GM19328 (cell line): ENCODE results near the gene C10orf90.

ENCODE experiments used
- ATAC-seq: cut with Tn5 transposase; IDR thresholded peaks from one replicate; pipeline ENCODE4 v1.9.1; 2021; ENCODE audit warnings: mild to moderate bottlenecking, moderate library complexity; ENCODE audit not compliant: unreplicated experiment

The C10orf90 gene

DNA sequence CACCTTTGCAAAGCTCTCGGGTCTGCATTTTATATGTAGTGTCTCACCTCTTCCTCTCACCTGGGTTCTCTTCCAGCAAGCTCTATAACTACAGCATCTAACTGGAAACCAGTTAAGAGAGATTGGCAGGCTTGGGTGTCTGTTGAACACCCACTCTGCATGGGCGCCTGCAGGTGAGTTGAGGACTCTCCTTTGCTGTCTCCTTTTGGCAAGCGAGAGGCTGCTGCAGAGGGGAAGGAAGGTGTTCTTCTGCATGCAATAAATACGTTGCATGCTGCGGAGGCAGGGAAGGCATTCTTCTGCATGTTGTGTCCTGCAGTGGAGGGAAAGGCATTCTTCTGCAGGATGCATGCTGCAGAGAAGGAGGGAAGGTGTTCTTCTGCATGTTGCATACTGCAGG, 200.8 kb downstream of the C10orf90 start:
- no peak for ATAC-seq

DNA sequence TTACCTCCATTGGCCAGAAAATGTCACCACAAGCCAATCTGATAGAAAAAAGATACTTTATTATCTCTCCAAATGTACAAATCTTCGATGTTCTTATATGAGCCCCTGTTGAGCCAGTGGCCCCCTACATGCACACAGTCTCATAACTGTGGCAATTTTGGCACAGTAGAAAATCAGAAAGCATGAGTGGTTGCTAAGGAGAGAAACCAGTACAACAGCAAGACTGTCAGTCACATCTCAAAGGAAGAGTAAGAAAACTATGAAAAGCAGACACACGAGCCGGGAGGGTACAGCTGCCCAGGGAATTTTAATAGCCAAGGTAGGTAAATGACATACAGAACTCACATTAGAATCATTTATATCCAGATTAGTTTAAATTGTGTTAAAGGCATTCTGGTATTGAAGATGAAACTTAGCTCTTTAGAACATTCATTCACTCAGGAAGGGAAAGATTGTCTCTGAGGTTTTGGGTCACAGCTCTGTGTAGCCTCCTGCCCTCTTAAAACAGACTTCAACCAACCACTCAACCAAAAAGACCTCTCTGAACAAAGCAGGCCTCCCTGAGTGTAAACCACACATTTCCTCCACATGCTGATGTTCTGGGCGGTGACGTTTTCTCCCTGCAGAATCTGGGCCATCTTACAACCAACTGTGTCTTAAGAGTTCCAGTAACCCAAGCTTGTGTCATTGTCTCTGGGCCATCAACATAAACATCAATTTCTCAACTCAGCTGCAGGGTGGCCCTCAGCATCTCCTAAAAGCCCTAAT, 201.4 kb downstream of the C10orf90 start:
- no peak for ATAC-seq

DNA sequence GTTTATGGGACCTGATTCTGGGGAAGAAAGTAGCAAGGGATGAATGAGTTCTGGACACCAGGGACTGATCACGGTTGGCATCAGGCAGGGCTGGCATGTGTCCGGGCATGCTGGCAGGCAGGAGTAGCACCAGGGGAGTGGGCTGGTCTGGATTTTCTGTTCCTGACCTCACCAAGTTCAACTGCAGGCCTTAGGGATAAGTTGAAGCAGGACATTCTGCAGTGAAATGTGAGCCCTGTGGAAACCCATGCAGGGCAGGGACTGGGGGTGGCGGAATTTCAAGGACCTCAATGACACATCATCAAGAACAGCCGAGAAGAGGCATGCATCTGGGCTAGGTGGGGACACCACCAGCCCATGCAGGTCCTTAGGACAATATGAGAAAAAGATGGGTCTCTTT, 202.0 kb downstream of the C10orf90 start:
- no peak for ATAC-seq

DNA sequence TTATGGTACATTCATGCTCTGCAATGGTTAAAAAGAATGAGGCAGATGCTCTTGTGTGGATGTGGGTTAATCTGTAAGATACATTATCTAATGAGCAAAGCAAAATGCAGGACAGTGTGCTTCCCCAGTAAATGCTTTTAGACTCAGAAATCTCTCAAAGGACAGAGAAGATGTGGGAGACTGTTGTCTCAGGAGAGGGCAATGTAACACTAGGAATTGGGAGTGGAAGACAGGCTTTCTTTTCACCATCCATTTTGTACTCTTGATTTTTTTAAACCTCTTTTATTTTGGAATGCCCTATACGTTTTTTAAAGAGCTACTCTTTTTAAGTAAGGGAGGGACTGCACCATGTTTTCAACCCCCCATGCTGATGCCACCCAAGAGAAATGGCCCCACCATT, 204.7 kb downstream of the C10orf90 start:
- no peak for ATAC-seq

DNA sequence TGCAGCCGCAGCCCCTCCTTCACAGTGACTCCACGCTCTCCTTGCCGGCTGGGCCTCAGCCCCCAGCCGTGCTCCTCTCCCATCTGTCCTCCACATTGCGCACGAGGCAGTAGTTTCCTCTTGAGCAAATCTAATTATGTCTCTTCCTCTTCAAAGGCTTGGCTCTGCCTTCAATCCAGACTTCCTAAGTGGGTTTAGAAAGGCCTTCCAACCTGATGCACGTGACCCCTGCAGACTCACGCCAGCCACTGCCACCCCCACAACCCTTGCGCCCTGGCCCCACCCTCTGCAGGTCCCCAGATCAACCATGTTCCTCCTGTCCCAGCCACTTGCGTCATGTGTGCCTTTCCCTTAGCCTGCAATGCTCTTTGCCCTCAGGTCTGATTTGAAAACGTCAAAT, 207.2 kb downstream of the C10orf90 start:
- ATAC-seq, result no peak

DNA sequence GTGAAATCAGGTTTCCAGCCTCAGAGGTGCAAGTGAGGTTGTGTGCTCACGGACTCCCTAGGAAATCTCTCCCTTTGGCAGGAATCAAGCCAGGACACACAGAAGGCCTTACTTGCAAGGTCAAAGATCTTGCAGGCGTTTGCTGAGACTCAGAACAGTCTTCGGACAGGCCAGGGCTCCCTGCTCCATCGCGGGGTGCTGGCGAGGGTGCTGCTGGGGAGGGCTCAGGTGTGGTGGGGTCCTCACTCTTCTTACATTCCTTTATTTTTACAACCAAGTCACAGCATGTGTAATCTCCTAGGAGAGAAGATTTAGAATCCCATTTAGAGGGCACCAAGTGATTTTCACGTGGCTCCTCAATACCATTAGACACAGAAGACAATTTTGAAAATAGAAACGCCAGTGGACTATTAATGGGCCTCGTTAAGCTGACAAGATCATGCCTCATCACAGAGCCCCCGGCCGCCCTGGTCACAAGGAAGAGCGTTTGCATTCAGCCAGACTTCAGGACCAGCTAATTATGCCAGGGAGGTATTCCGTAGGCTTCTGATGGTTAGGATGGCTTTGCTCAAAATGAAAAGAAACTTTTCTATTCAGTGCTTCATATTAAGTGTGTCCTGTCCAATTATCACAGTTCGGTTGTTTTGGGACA, 209.1 kb downstream of the C10orf90 start:
- ATAC-seq, result no peak

DNA sequence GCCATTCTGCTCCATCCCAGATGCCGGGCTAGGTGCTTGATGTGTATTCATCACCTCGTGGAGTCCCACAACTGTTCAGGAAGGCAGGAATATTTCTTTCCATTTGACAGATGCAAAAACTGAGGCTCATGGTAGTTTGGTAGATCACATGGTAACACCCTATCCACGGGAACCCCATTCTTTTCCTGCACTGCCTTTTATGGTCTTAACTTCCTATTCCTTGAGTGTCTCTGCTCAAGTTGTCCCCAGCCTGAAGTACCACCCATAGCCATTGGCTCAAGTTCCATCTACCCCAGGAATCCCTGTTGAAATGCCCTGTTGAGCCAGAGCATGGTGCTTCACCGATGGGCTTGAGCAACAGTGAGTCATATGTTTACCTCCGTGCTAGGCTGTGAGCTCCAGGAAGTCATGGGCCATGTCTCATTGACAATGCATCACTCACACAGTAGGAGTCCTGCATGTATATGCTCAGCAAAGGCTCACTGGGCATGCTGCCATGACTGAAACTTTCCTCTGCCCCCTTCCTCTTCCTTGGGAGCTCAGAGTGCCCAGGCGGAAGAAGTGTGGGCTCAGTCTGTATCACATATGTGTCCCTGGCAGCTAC, 210.5 kb downstream of the C10orf90 start:
- no peak for ATAC-seq

DNA sequence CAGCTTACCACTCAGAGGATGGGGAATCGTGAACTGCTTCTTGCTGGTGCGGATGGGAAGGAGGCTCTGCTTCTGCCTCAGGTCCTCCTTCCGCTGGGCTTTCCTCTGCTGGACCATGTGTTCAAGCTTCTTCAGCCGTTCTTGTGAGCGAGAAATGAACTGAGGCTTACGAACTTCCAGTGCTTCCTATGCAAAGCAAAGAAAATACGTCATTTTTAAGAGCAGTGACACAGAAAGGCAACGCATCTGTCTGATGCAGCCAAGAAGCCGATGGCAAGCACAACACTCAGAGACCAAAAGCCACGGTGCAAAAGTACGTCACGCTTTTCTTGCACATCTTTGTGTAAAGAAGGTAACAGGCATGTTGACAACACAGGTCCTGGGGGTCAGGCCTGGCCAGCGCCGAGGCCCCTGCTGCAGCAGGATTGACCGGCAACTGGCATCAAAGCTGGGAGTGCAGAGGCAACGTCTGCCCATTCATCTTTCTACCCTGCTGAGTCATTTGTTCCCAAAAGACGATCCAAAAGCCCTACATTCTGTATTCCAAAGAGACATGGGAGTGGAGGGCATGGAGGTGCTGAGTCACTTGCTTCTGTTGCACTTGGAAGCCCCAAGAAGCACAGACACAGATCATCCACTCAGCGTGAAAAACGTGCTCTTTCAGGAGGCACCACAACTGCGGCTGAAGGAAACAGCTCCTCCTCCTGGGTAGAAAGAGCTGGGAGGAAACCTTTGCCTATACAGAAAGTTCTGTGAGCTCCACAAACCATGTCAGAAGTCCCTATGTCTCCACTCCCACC, 211.3 kb downstream of the C10orf90 start:
- ATAC-seq, result no peak

DNA sequence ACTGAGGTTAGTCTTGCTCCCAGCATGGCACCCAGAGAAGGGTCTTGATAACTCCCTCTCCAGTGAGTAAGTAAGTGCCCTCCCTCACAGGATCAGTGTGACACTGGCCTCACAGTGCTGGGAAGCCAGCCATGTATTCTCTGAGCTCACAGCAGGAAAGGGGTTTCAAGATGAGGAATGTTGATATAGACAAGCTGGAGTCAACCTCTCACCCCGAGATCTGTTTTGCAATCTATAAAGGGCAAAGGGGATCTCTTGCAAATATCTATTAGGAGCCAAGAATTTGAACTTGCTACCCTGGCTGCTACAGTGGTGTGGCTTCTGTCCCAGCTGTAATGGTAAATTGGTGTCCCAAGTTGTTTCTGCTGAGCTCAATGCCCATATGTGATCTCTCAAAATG, 212.0 kb downstream of the C10orf90 start:
- no peak for ATAC-seq

DNA sequence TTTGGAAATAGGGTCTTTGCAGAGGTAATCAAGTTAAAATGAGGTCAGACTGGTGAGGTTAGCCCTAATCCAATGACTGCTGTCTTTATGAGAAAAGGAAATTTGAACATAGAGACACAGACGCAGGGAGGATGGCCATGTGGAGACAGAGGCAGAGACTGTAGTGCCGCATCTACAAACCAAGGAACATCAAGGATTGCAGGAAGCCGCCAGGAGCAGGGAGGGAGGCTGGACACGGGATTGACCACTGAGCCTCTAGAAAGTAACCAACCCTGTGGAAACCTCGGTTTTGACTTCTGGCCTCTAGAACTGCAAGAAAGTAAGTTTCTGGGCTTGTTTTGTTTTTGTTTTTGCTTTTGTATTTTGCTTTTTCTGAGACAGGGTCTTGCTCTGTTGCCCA, 213.9 kb downstream of the C10orf90 start:
- ATAC-seq, result no peak

DNA sequence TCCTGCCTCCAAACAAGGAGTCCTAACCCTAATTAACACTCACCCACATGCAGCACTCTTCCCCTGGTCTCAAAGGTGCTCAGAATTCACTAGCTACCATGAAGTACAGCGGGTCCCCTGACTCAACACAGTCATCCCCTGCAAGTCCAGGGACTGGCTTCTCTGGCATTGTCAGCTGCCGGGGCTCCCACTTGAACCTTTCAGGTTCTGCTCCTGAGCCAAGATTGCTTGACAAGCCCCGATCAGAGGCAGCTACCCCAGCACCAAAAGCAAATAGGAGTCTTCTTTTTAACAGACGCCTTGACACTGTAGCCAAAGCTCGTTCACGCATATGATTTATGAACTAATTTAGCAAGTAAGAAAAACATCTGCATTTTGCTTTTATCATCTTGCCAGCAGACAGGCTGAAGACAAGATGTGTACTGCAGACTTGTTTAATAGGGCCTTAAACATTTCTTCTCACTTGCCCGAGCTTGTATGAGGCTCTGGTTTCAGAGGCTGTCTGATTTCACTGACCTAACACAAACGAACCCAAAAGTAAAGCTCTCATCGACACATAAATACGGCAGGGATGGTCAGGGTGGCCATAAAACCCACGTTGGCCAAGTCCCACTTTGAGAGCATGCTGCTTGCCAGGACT, 214.6 kb downstream of the C10orf90 start:
- no peak for ATAC-seq

DNA sequence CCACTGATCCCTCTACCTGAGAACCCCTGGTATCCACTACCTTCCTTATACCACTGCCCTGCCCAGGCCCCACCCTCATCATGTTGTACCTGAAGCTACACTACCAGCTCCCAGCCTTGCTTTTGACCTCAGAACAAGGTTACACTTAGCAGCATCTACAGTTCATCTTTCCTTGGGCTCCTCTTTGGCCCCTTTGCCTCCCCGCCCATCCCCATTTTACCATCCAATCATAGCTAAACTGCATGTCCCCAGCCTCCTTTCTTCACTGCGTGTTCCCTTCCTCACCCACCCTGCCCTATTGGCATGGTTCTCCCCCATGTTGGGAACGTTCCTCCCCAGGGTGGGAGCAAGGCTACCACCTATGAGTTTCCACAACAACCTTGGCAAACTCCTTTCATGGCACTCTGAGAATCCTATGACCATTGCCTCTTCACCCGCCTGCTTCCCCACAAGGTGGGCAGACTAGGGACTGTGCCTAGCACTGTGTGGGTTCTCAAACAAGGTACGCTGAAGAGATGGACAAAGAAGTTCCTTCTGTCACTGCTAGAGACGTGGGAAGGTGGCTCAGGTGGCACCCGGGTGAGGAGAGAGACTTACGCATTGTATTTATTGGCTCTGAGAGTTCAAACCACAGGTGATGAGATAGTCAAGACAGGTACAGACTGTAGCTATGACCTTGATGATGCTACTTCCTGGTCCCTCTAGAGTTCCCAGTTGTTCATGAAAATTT, 215.3 kb downstream of the C10orf90 start:
- no peak for ATAC-seq

DNA sequence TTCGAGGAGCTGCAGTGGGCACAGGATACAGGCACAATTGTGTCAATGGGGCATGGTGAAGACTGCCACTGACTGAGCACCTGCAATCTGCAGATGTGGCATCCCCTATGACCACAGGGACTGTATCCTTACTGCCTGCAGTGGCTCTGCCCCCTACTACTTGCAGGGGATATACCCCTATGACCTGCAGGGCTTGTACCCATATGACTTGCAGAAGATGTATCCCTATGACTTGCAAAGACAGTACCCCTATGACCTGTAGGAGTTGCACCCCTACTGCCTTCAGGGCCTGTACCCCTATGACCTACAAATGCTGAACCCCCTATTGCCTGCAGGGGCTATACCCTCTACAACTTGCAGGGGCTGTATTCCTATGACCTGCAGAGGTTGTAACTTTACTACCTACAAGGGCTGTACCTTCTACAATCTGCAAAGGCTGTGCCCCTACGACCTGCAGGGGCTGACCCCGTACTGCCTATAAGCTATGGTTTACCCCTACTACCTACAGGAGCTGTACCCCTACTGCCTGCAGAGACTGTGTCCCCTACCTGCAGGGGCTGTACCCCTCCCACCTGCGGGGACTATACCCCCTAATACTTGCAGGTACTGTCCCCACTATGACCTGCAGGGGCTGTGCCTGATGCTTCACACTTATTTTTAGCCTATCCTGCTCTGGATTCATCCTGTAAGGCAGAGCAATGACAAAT, 216.3 kb downstream of the C10orf90 start:
- ATAC-seq, result no peak

DNA sequence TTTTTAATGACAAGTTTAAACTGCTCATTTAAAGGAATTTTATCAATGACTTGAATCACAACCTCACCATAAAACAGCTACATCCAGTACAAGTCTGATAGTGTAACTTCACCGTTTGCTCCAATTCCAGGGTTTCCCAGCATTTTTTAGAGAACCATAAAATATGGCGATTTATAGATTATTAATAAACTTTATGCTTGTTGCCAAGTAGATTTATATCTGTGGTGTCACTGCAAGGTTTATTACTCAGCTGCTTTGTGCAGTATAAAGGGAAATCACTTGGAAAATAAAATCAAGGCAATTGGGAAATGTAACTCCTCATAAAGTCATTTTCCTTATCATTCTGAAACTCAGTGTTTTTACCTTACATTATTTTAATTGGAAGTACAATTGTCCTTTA, 218.2 kb downstream of the C10orf90 start:
- ATAC-seq, result no peak

DNA sequence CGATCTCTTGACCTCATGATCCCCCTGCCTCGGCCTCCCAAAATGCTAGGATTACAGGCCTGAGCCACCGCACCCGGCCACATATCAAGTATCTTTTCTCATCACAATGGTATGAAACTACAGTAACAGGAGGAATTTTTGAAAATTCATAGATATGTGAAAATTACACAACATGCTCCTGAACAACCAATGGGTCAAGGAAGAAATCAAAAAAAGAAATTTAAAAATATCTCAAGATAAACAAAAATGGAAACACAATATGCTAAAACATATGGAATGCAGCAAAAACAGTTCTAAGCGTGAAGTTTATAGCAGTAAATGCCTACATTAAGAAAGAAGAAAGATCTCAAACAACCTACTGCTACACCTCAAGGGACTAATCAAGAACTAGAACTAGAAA, 222.4 kb downstream of the C10orf90 start:
- no peak for ATAC-seq

DNA sequence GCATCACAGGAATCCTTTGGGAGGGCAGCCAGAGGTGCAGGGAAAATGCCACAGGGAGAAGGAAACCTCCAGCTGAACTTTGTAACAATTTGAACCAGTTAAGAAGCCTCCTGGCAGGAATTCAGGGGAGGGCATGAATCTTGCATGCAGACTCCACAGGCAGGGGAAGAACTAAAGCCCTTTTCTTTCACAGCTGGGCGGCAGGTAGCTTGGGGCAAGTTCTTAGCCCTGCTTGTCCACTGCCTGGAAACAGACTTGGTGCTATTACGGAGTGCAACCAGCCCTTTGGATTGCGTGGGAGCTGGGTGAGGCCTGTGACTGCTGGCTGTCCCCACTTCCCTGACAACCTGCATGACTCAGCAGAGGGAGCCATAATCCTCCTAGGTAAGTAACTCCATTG, 230.6 kb downstream of the C10orf90 start:
- ATAC-seq, result no peak

DNA sequence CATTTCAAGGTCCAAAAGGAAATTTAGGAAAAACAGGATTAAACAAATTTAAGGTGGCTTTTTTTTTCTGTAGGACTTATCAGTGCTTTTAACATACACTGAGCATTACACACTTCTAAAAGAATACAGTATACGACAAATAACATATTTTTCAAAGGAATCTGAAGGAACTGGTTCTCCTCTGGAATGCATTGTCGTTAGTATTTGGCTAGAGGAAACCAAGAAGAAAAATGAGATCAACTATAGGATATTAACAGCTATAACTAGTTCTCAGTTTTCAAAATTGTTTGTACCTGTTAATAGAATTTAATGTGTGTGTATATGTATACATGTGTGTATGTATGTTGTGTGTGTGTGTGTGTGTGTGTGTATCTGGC, 232.1 kb downstream of the C10orf90 start:
- no peak for ATAC-seq

DNA sequence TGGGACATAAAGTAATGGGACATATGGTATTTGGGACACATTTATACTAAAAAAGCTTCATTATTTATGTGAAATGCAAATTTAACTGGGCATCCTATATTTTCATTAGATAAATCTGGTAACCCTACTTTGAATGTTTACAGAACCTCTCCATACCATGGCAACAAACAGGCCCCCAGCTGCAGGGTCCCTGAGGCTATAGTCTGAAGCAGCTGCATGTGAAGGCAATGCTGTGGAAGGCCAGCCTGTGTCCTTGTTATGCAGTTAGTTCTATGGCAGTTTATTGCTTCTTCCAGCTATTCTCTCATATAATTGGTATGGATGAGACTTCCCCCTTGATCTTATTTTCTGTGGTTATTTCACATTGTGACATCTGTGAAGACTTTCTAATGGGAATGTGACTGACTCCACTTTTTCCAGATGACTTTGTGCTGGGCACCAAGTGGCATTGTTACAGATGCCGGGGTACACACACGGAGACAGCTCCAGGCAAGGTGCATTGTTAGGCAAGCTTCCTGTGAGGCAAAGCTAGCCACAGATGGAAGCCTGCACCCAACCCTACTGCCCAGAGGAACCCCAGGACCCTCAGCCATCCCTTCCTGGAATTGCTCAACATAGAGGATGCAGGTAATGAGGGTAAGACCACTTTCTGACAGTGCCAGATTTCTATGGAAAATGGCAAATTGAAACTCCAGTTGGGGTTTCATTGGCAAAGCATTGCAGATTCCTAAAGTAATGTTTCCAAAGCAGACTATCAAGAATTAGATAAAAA, 232.7 kb downstream of the C10orf90 start:
- ATAC-seq, result no peak

DNA sequence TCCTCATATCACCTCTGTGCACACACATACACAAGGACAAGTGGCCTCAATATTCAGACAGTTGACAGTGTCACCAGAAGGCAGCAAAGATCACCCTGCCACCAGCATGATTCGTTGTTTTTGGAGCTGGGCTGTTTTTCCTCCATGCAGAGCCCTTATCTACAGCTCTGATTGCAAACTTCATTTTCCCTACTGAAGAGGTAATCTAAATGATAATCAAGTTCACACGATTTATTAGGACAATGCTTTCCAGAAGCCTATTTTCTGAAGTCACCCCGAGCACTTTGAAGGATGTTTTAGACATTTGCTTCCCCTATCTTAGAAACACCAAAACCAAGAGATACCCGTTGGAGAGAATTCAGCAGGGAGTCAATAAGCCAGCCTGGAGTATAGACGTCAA, 236.3 kb downstream of the C10orf90 start:
- no peak for ATAC-seq
